NCI-H524 treated with DMSO at 0.1 percent for 48 hours (cell line): Measurements from ENCODE around the gene MTR.

Experiments used
- DNase-seq: peaks from one replicate; lab custom pipeline; 2025; lab: John Stamatoyannopoulos, UW

The MTR gene

GRCh38 chr1:236864996-236865817 is 70.1 kb downstream of the MTR start:
- no peak for DNase-seq

GRCh38 chr1:236865818-236866155 is 70.7 kb downstream of the MTR start:
- no peak for DNase-seq

- DNase-seq: no peak
Observed at GRCh38 chr1:236868625-236869467, 73.8 kb downstream of the MTR start.

GRCh38 chr1:236869911-236870310 is 74.8 kb downstream of the MTR start:
- no peak for DNase-seq

GRCh38 chr1:236870721-236871120 is 75.6 kb downstream of the MTR start:
- DNase-seq: no peak

GRCh38 chr1:236872075-236872666 is 77.1 kb downstream of the MTR start:
- DNase-seq: no peak

- no peak for DNase-seq
Observed at GRCh38 chr1:236875975-236876374, 80.9 kb downstream of the MTR start.

GRCh38 chr1:236877661-236878060 is 82.6 kb downstream of the MTR start:
- DNase-seq: no peak

GRCh38 chr1:236880209-236880608 is 85.1 kb downstream of the MTR start:
- no peak for DNase-seq

GRCh38 chr1:236882678-236883077 is 87.6 kb downstream of the MTR start:
- no peak for DNase-seq

GRCh38 chr1:236886199-236886598 is 91.1 kb downstream of the MTR start:
- DNase-seq: no peak

- no peak for DNase-seq
Observed at GRCh38 chr1:236887081-236887480, 92.0 kb downstream of the MTR start.

GRCh38 chr1:236888126-236888525 is 93.0 kb downstream of the MTR start:
- DNase-seq: peak; percentile 80

GRCh38 chr1:236888903-236889302 is 93.8 kb downstream of the MTR start:
- DNase-seq: no peak

GRCh38 chr1:236890152-236891056 is 95.3 kb downstream of the MTR start:
- DNase-seq: no peak

GRCh38 chr1:236893626-236894545 is 98.8 kb downstream of the MTR start:
- no peak for DNase-seq

- DNase-seq: no peak
Observed at GRCh38 chr1:236895665-236896387, 100.7 kb downstream of the MTR start.

- no peak for DNase-seq
Observed at GRCh38 chr1:236896716-236897115, 101.6 kb downstream of the MTR start.

GRCh38 chr1:236904892-236905741 is 110.0 kb downstream of the MTR start:
- DNase-seq: no peak
